Subcutaneous abdominal adipose tissue (tissue), 5 donors: Measurements from ENCODE around the gene THOC5.
"Not testable (repeated sequence)": the region's sequence is repeated elsewhere in the genome, so short reads cannot be mapped to it uniquely, and the experiment has no call there.

ENCODE experiments used
- H3K27ac ChIP-seq: one replicate; pipeline ENCODE4 v1.7.0; 2013; ENCODE audit warnings: low read depth, mild to moderate bottlenecking, inconsistent platforms, low read length, moderate library complexity
- H3K27me3 ChIP-seq, 5 donors: one replicate each; pipeline ENCODE4 v1.7.0; 2013; ENCODE audit warnings: low read length in 5 of 5, inconsistent platforms in 1 of 5; ENCODE audit not compliant: control insufficient read depth in 5 of 5, insufficient read depth in 4 of 5
- H3K36me3 ChIP-seq, 5 donors: one replicate each; pipeline ENCODE4 v1.7.0; 2013; ENCODE audit warnings: low read length in 5 of 5; ENCODE audit not compliant: control insufficient read depth in 5 of 5, insufficient read depth in 5 of 5
- H3K4me1 ChIP-seq, 5 donors: one replicate each; pipeline ENCODE4 v1.7.0; 2013; ENCODE audit warnings: low read length in 5 of 5, mild to moderate bottlenecking in 3 of 5, moderate library complexity in 1 of 5; ENCODE audit not compliant: control insufficient read depth in 5 of 5, insufficient read depth in 5 of 5
- H3K4me3 ChIP-seq, 5 donors: one replicate each; pipeline ENCODE4 v1.7.0; 2013; ENCODE audit warnings: low read length in 5 of 5, low read depth in 1 of 5
- H3K9ac ChIP-seq, 5 donors: one replicate each; pipeline ENCODE4 v1.7.0; 2013; ENCODE audit warnings: low read length in 5 of 5, mild to moderate bottlenecking in 4 of 5, moderate library complexity in 3 of 5
- H3K9me3 ChIP-seq, 5 donors: one replicate each; pipeline ENCODE4 v1.7.0; 2013; ENCODE audit warnings: low read length in 5 of 5; ENCODE audit not compliant: control insufficient read depth in 5 of 5
- donor health status: healthy.
- donor health status: healthy.
- donor health status: healthy.
- donor health status: healthy.
- donor health status: healthy.

Gene THOC5

GRCh38 chr22:29581799-29582198 lies 28.2 kb upstream of the THOC5 start:
- Histone ChIP-seq H3K4me1 (peaks cover 3 to 12% (median 11%) of the 10 kb centered on the region in 5 donors), H3K27me3 (no peaks in the 10 kb centered on the region), H3K4me3 (no peak overlapping the region), H3K36me3 (no peaks in the 10 kb centered on the region), H3K9me3 (no peaks in the 10 kb centered on the region), H3K27ac (no peak overlapping the region), H3K9ac (no peak overlapping the region)

GRCh38 chr22:29580200-29580810 lies 26.7 kb upstream of the THOC5 start:
- Histone ChIP-seq H3K9ac (peak overlapping the region in 2 of 5 donors; percentile 10 to 54), H3K27me3 (no peaks in the 10 kb centered on the region), H3K4me1 (peaks cover 3 to 12% (median 11%) of the 10 kb centered on the region in 5 donors), H3K9me3 (no peaks in the 10 kb centered on the region), H3K4me3 (peak overlapping the region; percentile 62 to 74 (median 66)), H3K36me3 (no peaks in the 10 kb centered on the region), H3K27ac (no peak overlapping the region)

GRCh38 chr22:29578462-29579200 lies 25.1 kb upstream of the THOC5 start:
- H3K27me3 ChIP-seq = no peaks in the 10 kb centered on the region
- peaks cover 3 to 12% (median 11%) of the 10 kb centered on the region in 5 donors for H3K4me1 ChIP-seq
- H3K36me3 ChIP-seq = no peaks in the 10 kb centered on the region
- no peak overlapping the region for H3K4me3 ChIP-seq
- no peak overlapping the region for H3K27ac ChIP-seq
- H3K9ac ChIP-seq = no peak overlapping the region
- no peaks in the 10 kb centered on the region for H3K9me3 ChIP-seq

GRCh38 chr22:29574762-29575450 lies 21.3 kb upstream of the THOC5 start:
- Histone ChIP-seq H3K4me1 (no peaks in the 10 kb centered on the region), H3K4me3 (no peak overlapping the region), H3K27ac (no peak overlapping the region)

GRCh38 chr22:29570912-29571549 lies 17.5 kb upstream of the THOC5 start:
- H3K9ac ChIP-seq = no peak overlapping the region
- no peaks in the 10 kb centered on the region for H3K9me3 ChIP-seq
- H3K27ac ChIP-seq = no peak overlapping the region
- no peaks in the 10 kb centered on the region for H3K27me3 ChIP-seq
- H3K36me3 ChIP-seq = peaks cover 0 to 22% (median 10%) of the 10 kb centered on the region in 5 donors
- no peaks in the 10 kb centered on the region for H3K4me1 ChIP-seq
- H3K4me3 ChIP-seq = no peak overlapping the region

More at GRCh38 chr22:29574762-29575450, 21.3 kb upstream of the THOC5 start:
- H3K27me3 ChIP-seq = no peaks in the 10 kb centered on the region
- no peak overlapping the region for H3K9ac ChIP-seq
- H3K9me3 ChIP-seq = no peaks in the 10 kb centered on the region
- peaks cover 0 to 4% (median 2%) of the 10 kb centered on the region in 5 donors for H3K36me3 ChIP-seq

GRCh38 chr22:29570456-29570855 lies 16.9 kb upstream of the THOC5 start:
- H3K36me3 ChIP-seq = peaks cover 0 to 22% (median 10%) of the 10 kb centered on the region in 5 donors
- H3K4me1 ChIP-seq = no peaks in the 10 kb centered on the region
- no peak overlapping the region for H3K9ac ChIP-seq
- no peak overlapping the region for H3K4me3 ChIP-seq
- no peaks in the 10 kb centered on the region for H3K27me3 ChIP-seq
- no peak overlapping the region for H3K27ac ChIP-seq
- no peaks in the 10 kb centered on the region for H3K9me3 ChIP-seq

- no peak overlapping the region for H3K9ac ChIP-seq
- H3K27ac ChIP-seq = no peak overlapping the region
- no peaks in the 10 kb centered on the region for H3K27me3 ChIP-seq
- H3K4me1 ChIP-seq = no peaks in the 10 kb centered on the region
- no peaks in the 10 kb centered on the region for H3K9me3 ChIP-seq
- no peak overlapping the region for H3K4me3 ChIP-seq
- peaks cover 0 to 22% (median 13%) of the 10 kb centered on the region in 5 donors for H3K36me3 ChIP-seq
Observed at GRCh38 chr22:29569011-29569678, 15.6 kb upstream of the THOC5 start.

GRCh38 chr22:29567338-29567737 lies 13.8 kb upstream of the THOC5 start:
- H3K9ac ChIP-seq = no peak overlapping the region
- no peak overlapping the region for H3K27ac ChIP-seq

GRCh38 chr22:29566513-29566912 lies 13.0 kb upstream of the THOC5 start:
- H3K9ac ChIP-seq, H3K27ac ChIP-seq, H3K4me1 ChIP-seq, H3K9me3 ChIP-seq, H3K27me3 ChIP-seq, H3K4me3 ChIP-seq: not testable (repeated sequence)
- H3K36me3 ChIP-seq = peaks cover 0 to 25% (median 16%) of the 10 kb centered on the region in 5 donors

More at GRCh38 chr22:29567338-29567737, 13.8 kb upstream of the THOC5 start:
- H3K36me3 ChIP-seq = peaks cover 0 to 25% (median 13%) of the 10 kb centered on the region in 5 donors
- no peak overlapping the region for H3K4me3 ChIP-seq
- no peaks in the 10 kb centered on the region for H3K4me1 ChIP-seq
- H3K27me3 ChIP-seq = no peaks in the 10 kb centered on the region
- H3K9me3 ChIP-seq = no peaks in the 10 kb centered on the region
